ENCODE data around the gene PDXK. TPM values are rescaled to one million over a fixed set of nuclear protein-coding genes. Genes with fewer than 3 reads are reported as not detected.

PDXK gene
- polyA plus RNA-seq, 1 donor from 2014 or later: 22.8 TPM

- H3K9ac ChIP-seq (ENCODE audit: low read length): peak within 1 kb of the TSS; percentile 77
- TF ChIP-seq POLR2AphosphoS5 (IDR thresholded peaks at IDR 0.05) (peak; percentile 83), REST (IDR thresholded peaks at IDR 0.05; ENCODE audit: borderline replicate concordance) (no peak), EP300 (conservative IDR thresholded peaks at IDR 0.05; ENCODE audit: poor library complexity, severe bottlenecking) (no peak), CTCF (IDR thresholded peaks at IDR 0.05; ENCODE audit: poor library complexity, severe bottlenecking) (no peak), RAD21 (conservative IDR thresholded peaks at IDR 0.05) (peak; percentile 38), TAF1 (IDR thresholded peaks at IDR 0.05; ENCODE audit: low read depth) (peak; percentile 50), SMC3 (conservative IDR thresholded peaks at IDR 0.05; ENCODE audit: poor library complexity) (peak; percentile 38), MXI1 (conservative IDR thresholded peaks at IDR 0.05; ENCODE audit: poor library complexity, severe bottlenecking) (peak; percentile 62), EZH2 (IDR thresholded peaks at IDR 0.05; ENCODE audit: borderline replicate concordance, insufficient read depth, low read length, poor library complexity, severe bottlenecking) (no peak)
- peak within 1 kb of the TSS; percentile 94 for H3K4me3 ChIP-seq (ENCODE audit: low read length)
- H3K27me3 ChIP-seq (ENCODE audit: insufficient read depth, low read depth, low read length): no peaks in the 10 kb centered on the region
- H4K20me1 ChIP-seq (ENCODE audit: insufficient read depth): no peaks in the 10 kb centered on the region
- no peaks in the 10 kb centered on the region for H3K36me3 ChIP-seq (ENCODE audit: insufficient read depth, low read length)
- H3K79me2 ChIP-seq (replicated peaks; ENCODE audit: insufficient read depth, low read length): peaks cover 5% of the 10 kb centered on the region
- no peaks in the 10 kb centered on the region for H3K9me3 ChIP-seq (ENCODE audit: low read length)
- H3K4me2 ChIP-seq (ENCODE audit: low read length): peak within 1 kb of the TSS; percentile 91
- H3K27ac ChIP-seq (ENCODE audit: low read length): peak within 1 kb of the TSS; percentile 49
- no peaks in the 10 kb centered on the region for H3K9me2 ChIP-seq (ENCODE audit: insufficient read depth, low read length)
- peak within 1 kb of the TSS; percentile 76 for H2AFZ ChIP-seq (ENCODE audit: low read depth, low read length)
- no peaks in the 10 kb centered on the region for H3F3A ChIP-seq (ENCODE audit: insufficient read depth, low read length, poor library complexity, severe bottlenecking)
Measured at GRCh38 chr21:43775795-43776430, 57.0 kb downstream of the PDXK start, which contains the start of gene CSTB. TSS of gene CSTB (minus strand) at chr21:43776308. CDS start at chr21:43776269, 39 bp downstream.

GRCh38 chr21:43777953-43778352, 59.0 kb downstream of the PDXK start:
- no peak for TF ChIP-seq MXI1 (conservative IDR thresholded peaks at IDR 0.05; ENCODE audit: poor library complexity, severe bottlenecking)
- no peak for TF ChIP-seq REST (IDR thresholded peaks at IDR 0.05; ENCODE audit: borderline replicate concordance)
- no peak for TF ChIP-seq EZH2 (IDR thresholded peaks at IDR 0.05; ENCODE audit: borderline replicate concordance, insufficient read depth, low read length, poor library complexity, severe bottlenecking)
- TF ChIP-seq SMC3 (conservative IDR thresholded peaks at IDR 0.05; ENCODE audit: poor library complexity): no peak
- no peak for TF ChIP-seq POLR2AphosphoS5 (IDR thresholded peaks at IDR 0.05)
- TF ChIP-seq TAF1 (IDR thresholded peaks at IDR 0.05; ENCODE audit: low read depth): no peak
- TF ChIP-seq EP300 (conservative IDR thresholded peaks at IDR 0.05; ENCODE audit: poor library complexity, severe bottlenecking): no peak
- no peak for TF ChIP-seq RAD21 (conservative IDR thresholded peaks at IDR 0.05)
- TF ChIP-seq CTCF (IDR thresholded peaks at IDR 0.05; ENCODE audit: poor library complexity, severe bottlenecking): no peak
- Histone ChIP-seq H3K79me2 (replicated peaks; ENCODE audit: insufficient read depth, low read length) (peaks cover 5% of the 10 kb centered on the region), H3K9ac (ENCODE audit: low read length) (no peak overlapping the region), H3K4me2 (ENCODE audit: low read length) (no peak overlapping the region), H3K9me3 (ENCODE audit: low read length) (no peaks in the 10 kb centered on the region), H3K4me3 (ENCODE audit: low read length) (no peak overlapping the region), H2AFZ (ENCODE audit: low read depth, low read length) (no peak overlapping the region), H4K20me1 (ENCODE audit: insufficient read depth) (no peaks in the 10 kb centered on the region), H3K27me3 (ENCODE audit: insufficient read depth, low read depth, low read length) (no peaks in the 10 kb centered on the region), H3F3A (ENCODE audit: insufficient read depth, low read length, poor library complexity, severe bottlenecking) (no peaks in the 10 kb centered on the region), H3K27ac (ENCODE audit: low read length) (no peak overlapping the region), H3K36me3 (ENCODE audit: insufficient read depth, low read length) (no peaks in the 10 kb centered on the region), H3K9me2 (ENCODE audit: insufficient read depth, low read length) (no peaks in the 10 kb centered on the region)
